ENCODE results near the gene GRIN2C. TPM values are rescaled to one million over a fixed set of nuclear protein-coding genes. Genes with fewer than 3 reads are reported as not detected.

GRIN2C gene
- total RNA-seq, 1 donor from 2014 or later: 0.02 TPM

DNA sequence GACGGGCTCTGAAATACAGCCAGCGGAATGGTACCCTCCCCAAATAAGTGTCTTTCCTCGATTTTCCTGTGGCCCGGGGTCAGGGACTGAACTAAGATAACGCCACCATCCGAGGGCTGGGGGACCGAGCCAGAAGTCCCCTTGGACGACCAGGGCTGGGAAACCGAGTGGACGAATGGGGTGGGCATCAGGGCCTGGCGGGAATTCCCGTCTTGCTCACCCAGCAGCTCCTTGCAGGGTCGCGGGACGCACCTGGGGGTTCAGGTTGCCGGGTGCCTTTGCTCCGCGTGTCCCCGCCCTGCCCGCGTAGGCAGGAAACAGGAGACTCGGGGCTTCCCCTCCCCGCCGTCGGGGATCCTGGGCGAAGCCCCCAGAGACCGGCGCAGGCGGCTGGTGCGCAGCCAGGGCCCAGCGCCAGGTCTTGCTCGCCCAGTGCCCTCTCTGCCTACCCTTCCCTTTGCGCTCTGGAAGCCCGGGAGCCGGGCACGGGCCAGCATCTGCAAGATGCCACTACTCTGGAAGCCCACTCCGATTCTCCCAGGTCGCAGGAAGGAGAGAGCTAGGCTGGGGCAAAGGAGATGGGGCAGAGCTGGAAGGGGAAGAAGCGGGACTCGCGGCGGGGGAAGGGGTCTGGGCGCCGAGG is 665 bp upstream of the GRIN2C start:
- peaks cover 82% of the 10 kb centered on the region for H3K27me3 Mint-ChIP-seq (ENCODE audit: low read depth)
- no peaks in the 10 kb centered on the region for H3K36me3 Mint-ChIP-seq (ENCODE audit: low read depth)
- no peak overlapping the region for H3K27ac Mint-ChIP-seq (ENCODE audit: unreplicated experiment)
- no peak for DNase-seq (ENCODE audit: low read depth, low spot score)
- TF ChIP-seq, protein P1, sequence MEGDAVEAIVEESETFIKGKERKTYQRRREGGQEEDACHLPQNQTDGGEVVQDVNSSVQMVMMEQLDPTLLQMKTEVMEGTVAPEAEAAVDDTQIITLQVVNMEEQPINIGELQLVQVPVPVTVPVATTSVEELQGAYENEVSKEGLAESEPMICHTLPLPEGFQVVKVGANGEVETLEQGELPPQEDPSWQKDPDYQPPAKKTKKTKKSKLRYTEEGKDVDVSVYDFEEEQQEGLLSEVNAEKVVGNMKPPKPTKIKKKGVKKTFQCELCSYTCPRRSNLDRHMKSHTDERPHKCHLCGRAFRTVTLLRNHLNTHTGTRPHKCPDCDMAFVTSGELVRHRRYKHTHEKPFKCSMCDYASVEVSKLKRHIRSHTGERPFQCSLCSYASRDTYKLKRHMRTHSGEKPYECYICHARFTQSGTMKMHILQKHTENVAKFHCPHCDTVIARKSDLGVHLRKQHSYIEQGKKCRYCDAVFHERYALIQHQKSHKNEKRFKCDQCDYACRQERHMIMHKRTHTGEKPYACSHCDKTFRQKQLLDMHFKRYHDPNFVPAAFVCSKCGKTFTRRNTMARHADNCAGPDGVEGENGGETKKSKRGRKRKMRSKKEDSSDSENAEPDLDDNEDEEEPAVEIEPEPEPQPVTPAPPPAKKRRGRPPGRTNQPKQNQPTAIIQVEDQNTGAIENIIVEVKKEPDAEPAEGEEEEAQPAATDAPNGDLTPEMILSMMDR (conservative IDR thresholded peaks at IDR 0.05): no peak
- no peaks in the 10 kb centered on the region for H3K9me3 Mint-ChIP-seq
- H3K4me1 Mint-ChIP-seq: peaks cover 11% of the 10 kb centered on the region
- no peak overlapping the region for H3K4me3 Mint-ChIP-seq

GRCh38 chr17:74858672-74859458 is 820 bp downstream of the GRIN2C start:
- Mint-ChIP-seq H3K4me3 (no peak overlapping the region), H3K27ac (ENCODE audit: unreplicated experiment) (no peak overlapping the region), H3K4me1 (peaks cover 6% of the 10 kb centered on the region), H3K9me3 (no peaks in the 10 kb centered on the region), H3K36me3 (ENCODE audit: low read depth) (no peaks in the 10 kb centered on the region), H3K27me3 (ENCODE audit: low read depth) (peaks cover 94% of the 10 kb centered on the region)
- TF ChIP-seq, protein P1 (conservative IDR thresholded peaks at IDR 0.05): no peak
- no peak for DNase-seq (ENCODE audit: low read depth, low spot score)

GRCh38 chr17:74857191-74857590 is 2.5 kb downstream of the GRIN2C start:
- H3K4me1 Mint-ChIP-seq: peaks cover 4% of the 10 kb centered on the region
- peaks cover 93% of the 10 kb centered on the region for H3K27me3 Mint-ChIP-seq (ENCODE audit: low read depth)
- DNase-seq (ENCODE audit: low read depth, low spot score): no peak
- H3K4me3 Mint-ChIP-seq: no peak overlapping the region
- TF ChIP-seq, protein P1 (conservative IDR thresholded peaks at IDR 0.05): no peak
- H3K27ac Mint-ChIP-seq (ENCODE audit: unreplicated experiment): no peak overlapping the region
- no peaks in the 10 kb centered on the region for H3K36me3 Mint-ChIP-seq (ENCODE audit: low read depth)
- H3K9me3 Mint-ChIP-seq: no peaks in the 10 kb centered on the region

DNA sequence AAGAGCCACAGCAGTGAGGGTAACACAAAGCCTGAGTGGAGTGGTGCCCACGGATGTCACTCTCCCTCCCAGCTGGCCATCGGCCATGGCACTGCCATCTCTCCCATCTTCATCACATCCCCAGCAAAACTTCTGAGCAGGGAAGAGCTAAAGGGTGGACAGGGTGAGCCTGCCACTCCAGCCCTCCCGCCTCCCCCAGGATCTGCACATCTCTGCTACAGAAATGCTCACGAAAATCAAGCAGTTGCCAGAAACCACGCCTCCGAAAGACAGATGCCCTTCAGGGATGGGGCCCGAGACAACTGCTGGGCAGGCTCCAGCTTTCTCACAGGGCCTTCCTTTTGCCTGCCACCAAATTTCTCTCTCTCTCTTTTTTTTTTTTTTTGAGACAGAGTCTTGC is 3.6 kb downstream of the GRIN2C start:
- no peak for DNase-seq (ENCODE audit: low read depth, low spot score)
- no peaks in the 10 kb centered on the region for H3K9me3 Mint-ChIP-seq
- TF ChIP-seq, protein P1 (conservative IDR thresholded peaks at IDR 0.05): no peak
- H3K27ac Mint-ChIP-seq (ENCODE audit: unreplicated experiment): no peak overlapping the region
- peaks cover 91% of the 10 kb centered on the region for H3K27me3 Mint-ChIP-seq (ENCODE audit: low read depth)
- no peaks in the 10 kb centered on the region for H3K4me1 Mint-ChIP-seq
- H3K36me3 Mint-ChIP-seq (ENCODE audit: low read depth): no peaks in the 10 kb centered on the region
- H3K4me3 Mint-ChIP-seq: no peak overlapping the region

DNA sequence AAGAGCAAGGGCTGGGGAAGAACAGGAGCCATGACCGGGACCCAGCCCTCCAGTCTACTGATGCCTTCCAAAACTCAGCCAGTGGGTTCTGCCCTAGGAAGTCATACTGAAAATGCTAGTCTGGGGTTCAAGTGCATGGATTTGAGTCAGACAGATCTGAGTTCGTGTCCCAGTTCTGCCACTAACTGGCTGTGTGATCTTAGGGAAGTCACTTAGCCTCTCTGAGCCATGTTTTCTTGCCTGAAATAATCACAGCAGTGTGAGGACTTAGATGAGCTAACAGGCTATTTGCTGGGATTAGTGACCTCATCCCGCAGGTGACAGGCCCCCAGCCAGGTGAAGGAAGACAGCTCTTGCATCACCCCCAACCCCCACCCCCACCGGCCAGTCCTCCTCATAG is 4.4 kb downstream of the GRIN2C start:
- H3K27me3 Mint-ChIP-seq (ENCODE audit: low read depth): peaks cover 91% of the 10 kb centered on the region
- TF ChIP-seq, protein P1 (conservative IDR thresholded peaks at IDR 0.05): no peak
- H3K27ac Mint-ChIP-seq (ENCODE audit: unreplicated experiment): no peak overlapping the region
- no peaks in the 10 kb centered on the region for H3K36me3 Mint-ChIP-seq (ENCODE audit: low read depth)
- no peaks in the 10 kb centered on the region for H3K4me1 Mint-ChIP-seq
- no peaks in the 10 kb centered on the region for H3K9me3 Mint-ChIP-seq
- no peak for DNase-seq (ENCODE audit: low read depth, low spot score)
- no peak overlapping the region for H3K4me3 Mint-ChIP-seq
